Iris pigment epithelial cell (primary cell): ENCODE data around the gene RNF183.
"Not testable (repeated sequence)": the region's sequence is repeated elsewhere in the genome, so short reads cannot be mapped to it uniquely, and the experiment has no call there.

Experiments used
- DNase-seq: peaks from one replicate; pipeline ENCODE4 v3.0.0-alpha.2; 2011; ENCODE audit warnings: low read depth

The RNF183 gene

DNA sequence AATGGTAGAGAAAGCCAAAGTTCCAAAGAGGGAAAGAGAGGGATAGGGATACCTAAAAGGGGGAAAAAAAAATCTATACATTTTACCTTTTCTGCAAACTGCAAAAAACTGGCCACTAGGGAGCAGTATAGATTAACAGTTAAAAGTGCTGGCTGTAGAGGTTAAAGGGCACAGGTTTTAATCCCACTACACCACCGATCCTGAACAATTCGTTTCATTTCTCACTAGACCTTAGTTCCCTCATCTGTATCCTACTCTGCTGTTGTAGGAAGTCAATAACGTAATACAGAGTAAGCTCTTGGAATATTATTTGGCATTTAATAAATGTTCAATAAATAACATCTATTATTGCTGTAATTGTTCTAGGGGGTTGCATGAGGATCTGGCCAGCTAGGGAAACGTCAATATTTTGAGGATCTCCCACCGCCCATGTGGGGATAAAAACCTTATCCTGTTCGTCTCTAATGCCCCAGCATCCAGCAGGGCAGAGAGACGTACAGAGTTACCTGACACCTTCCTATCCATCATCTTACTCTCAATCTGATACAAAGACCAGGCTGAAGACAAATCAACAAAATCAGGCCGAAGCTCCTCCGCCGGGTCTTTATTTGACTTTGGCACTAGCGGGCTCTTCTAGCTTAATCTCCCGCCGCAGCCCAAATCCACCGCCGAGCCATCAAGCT, 28.6 kb downstream of the RNF183 start:
- DNase-seq: peak; percentile 57

- DNase-seq: no peak
Measured at GRCh38 chr9:113269871-113270270, 33.3 kb downstream of the RNF183 start.

DNA sequence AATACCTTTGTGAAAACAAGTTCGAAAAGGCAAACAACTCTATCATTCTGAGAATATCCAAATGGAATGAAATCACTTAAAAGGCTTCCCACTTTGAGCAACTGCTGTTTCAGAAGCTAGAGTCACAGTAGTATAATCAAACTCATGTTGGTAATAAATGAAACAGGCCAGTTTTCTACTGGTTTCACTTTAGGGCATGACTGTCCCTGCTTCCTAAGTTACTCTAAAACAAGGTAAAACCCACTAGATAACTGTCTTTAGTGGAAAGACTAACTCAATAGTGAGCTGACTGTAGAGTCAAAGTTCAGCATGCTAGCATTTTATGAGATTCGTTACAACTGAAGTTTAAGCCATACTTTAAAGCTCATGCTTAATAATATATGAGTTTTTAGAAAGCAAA, 33.8 kb downstream of the RNF183 start:
- no peak for DNase-seq

GRCh38 chr9:113267911-113268566, 35.1 kb downstream of the RNF183 start:
- no peak for DNase-seq

DNA sequence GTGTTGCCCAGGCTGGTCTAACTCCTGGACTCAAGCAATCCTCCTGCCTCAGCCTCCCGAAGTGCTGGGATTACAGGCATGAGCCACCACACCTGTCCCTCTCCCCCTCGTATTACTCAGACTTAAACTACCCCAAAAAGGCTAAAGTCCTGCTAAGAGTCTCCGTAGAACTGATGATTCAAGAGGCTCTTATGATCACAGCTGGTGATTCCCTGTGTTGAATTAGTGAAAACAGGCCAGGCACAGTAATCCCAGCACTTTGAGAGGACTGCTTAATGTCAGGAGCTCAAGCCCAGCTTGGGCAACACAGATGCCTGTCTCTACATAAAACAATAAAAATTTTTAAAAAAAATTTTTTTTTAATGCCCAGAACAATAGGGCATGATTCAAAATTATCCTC, 37.0 kb downstream of the RNF183 start:
- peak; percentile 6 for DNase-seq

DNA sequence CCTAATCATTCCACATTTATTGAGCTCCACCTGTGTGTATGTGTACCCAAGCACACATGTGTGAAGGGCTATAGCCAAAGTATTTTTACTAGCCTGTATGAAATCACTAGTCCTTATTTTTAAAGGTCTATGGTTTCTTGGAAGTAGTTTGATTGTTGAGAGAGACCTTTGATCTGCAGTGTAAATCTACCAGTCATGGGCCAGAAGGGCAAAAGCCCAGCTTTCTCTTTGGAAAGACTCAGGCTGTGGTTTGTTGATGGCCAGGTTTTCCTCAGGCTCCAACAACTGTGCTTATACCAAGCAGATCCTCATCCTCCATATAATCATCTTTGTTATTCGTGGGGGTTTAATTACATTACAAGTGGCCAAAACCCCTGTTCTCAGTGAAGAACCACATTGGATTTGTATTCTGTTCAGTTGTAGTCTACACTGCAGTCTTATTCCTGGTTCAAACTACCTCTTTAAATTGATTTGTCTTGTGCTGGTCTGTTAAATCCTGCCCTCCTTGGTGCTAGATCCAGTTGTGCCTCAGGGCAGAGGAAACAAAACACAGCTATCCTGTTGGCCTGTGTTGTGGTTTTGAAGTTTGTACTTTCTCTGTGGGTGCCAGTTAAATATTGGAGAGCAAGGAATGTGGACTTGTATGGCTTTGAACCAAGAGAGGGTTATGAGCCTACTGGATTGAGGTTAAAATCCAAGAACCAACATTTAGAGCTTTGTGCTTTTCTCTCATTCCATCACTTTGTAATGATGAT, 41.1 kb downstream of the RNF183 start:
- no peak for DNase-seq

DNA sequence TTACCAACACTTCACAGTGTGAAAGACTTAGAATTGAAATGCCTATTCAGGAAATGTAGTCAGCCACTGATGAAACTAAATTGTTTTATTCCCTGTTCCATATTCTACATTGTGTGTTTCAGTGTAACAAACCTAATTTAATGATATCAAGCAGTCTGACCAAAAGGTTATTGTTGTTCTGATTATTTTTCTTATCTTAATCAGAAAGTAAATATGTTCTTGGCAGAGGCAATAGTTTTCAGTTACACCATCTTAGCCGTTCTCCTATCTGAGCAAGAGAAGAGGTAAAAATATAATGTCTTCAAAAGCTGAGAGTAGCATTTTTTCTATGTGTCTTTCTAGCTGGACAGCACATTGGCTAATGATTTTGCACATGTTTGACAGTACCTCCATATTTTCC, 44.9 kb downstream of the RNF183 start:
- no peak for DNase-seq

GRCh38 chr9:113257863-113258262, 45.3 kb downstream of the RNF183 start:
- DNase-seq: no peak

DNA sequence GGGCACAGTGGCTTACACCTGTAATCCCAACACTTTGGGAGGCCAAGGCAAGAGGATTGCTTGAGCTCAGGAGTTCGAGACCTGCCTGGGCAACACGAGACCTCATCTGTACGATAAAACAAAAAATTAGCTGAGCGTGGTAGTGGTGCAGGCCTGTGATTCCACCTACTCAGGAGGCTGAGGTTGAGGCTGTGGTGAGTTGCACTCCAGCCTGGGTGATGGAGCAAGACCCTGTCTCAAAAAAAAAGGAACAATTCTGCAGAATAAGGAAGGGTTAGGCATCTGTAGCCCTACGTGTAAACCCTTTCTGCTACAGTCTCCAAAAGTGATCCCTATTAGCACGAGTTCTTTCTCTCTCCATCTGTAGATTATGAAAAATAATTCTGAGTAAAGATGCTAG, 47.7 kb downstream of the RNF183 start:
- DNase-seq: no peak

DNA sequence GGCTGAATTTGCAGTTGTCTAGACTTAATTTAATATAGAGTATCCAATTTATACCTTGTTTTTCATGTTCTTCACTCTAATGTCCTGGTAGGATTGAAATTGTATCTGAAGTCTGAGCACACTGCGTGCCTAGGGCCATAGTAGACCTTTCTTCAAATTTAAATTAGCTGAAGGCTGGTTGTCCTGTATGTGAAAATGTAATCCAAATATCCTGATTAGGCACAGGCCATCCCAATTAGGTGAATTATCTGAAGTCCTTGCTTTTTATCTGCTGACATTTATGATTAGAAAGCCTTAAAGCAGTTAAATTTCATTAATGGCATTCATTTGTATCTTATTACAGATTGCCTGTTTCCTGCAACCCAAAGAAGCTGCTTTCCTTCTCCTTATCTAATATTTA, 48.2 kb downstream of the RNF183 start:
- DNase-seq: no peak

- no peak for DNase-seq
Measured at GRCh38 chr9:113250807-113251206, 52.4 kb downstream of the RNF183 start.

DNA sequence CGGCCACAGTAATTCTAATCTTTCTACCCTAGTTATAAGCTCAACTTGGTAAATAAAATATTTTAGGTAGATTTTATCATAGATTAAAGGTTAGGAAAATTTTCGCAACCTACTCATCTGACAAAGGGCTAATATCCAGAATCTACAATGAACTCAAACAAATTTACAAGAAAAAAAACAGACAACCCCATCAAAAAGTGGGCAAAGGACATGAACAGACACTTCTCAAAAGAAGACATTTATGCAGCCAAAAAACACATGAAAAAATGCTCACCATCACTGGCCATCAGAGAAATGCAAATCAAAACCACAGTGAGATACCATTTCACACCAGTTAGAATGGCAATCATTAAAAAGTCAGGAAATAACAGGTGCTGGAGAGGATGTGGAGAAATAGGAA, 53.5 kb downstream of the RNF183 start:
- not testable (repeated sequence) for DNase-seq

GRCh38 chr9:113247640-113248039, 55.5 kb downstream of the RNF183 start:
- no peak for DNase-seq
